ENCODE measurements around the gene SCN5A.

Gene SCN5A

DNA sequence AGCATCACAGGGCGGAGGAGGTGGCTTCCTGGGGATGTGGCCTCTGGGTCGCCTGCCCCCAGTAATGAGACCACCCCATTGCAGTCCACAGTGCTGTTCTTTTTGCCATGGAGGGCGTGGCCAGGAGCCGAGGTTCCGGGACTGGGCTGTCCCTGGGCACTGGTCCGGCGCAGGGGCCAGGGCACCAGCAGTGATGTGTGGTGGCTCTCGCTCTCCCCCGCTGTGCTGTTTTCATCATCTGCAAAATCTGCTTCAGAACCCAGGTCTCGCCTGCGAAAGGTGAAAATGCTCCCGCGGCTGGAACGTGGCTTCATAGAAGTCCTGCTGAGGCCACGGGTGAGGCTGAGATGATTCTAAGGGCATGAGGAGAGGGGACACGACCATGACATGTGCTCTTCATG lies 45.8 kb downstream of the SCN5A start:
- Histone ChIP-seq H3K27ac (ENCODE audit: low read length) (no peak overlapping the region), H3K9me3 (ENCODE audit: control insufficient read depth, insufficient read depth, low read length) (no peaks in the 10 kb centered on the region), H3K4me3 (ENCODE audit: low read length) (no peak overlapping the region), H3K4me1 (ENCODE audit: control insufficient read depth, insufficient read depth, low read length) (no peaks in the 10 kb centered on the region), H3K36me3 (ENCODE audit: control insufficient read depth, insufficient read depth, low read length) (no peaks in the 10 kb centered on the region), H3K27me3 (ENCODE audit: control insufficient read depth, insufficient read depth, low read length) (no peaks in the 10 kb centered on the region)
- no peak for DNase-seq (ENCODE audit: low read depth, low spot score)
- WGBS (ENCODE audit: insufficient coverage, insufficient read length): no CpG with 5 or more reads among the region's 16 CpGs

DNA sequence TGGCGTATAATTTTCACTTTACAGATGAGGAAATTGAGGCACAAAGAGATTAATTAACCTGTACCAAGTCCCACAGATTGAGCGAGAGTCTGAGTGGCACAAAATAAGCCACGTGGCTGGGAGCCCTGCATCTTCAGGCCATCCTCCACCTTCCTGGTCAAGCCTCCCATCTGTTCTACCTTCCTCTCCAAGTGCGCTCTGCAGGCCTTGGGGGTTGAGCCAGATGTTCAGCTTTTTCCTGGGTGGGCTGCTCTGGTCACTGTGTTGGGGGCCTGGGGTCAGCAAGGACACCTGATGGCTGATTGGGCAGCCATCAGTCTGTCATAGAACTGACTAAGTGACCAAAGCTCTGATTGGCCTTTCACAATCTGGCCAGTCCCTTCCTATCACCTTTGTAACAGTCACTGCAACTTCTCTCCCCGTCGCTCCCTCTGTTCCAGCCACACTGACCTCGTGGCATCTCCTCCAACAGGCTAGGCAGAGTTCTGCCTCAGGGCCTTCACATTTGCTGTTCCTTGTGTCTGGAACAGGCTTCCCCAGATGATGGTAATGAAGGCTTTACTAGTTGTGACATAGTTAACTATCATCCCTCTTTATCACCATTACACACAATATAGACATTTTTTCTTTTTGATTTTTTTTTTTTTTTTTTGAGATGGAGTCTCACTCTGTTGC lies 46.8 kb downstream of the SCN5A start:
- Histone ChIP-seq H3K4me3 (ENCODE audit: low read length) (no peak overlapping the region), H3K9me3 (ENCODE audit: control insufficient read depth, insufficient read depth, low read length) (no peaks in the 10 kb centered on the region), H3K4me1 (ENCODE audit: control insufficient read depth, insufficient read depth, low read length) (no peaks in the 10 kb centered on the region), H3K27me3 (ENCODE audit: control insufficient read depth, insufficient read depth, low read length) (no peaks in the 10 kb centered on the region), H3K36me3 (ENCODE audit: control insufficient read depth, insufficient read depth, low read length) (no peaks in the 10 kb centered on the region), H3K27ac (ENCODE audit: low read length) (no peak overlapping the region)
- no CpG with 5 or more reads among the region's 7 CpGs for WGBS (ENCODE audit: insufficient coverage, insufficient read length)
- DNase-seq (ENCODE audit: low read depth, low spot score): no peak

DNA sequence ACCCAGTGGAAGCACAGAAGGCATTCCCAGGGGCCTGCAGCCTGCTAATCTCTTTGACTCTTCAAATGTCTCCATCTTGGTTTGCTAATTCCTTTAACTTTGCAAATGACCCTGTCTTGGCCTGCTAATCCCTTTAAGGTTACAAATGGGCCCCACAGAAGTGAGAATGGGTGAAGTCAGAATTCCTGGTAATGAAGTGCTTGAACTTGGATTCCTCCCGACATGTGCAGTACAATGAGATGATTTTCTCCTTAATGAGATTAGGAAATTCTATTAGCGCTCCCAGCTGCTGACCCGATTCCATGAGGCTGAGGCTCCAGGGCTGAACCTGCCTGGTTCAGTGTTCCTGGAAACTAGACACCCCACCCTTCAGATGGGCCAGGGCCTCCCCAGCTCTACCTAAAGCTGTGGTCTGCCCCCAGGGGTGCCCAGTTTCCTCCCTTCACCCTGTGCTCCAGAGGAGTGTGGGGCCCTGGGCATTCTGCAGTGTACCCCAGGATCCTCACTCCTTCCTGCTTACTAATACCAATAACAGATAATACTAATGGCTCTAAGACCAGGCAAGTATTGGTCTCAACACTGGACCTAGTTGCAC lies 47.4 kb downstream of the SCN5A start:
- no peak overlapping the region for H3K27ac ChIP-seq (ENCODE audit: low read length)
- H3K9me3 ChIP-seq (ENCODE audit: control insufficient read depth, insufficient read depth, low read length): no peaks in the 10 kb centered on the region
- H3K4me3 ChIP-seq (ENCODE audit: low read length): no peak overlapping the region
- H3K36me3 ChIP-seq (ENCODE audit: control insufficient read depth, insufficient read depth, low read length): no peaks in the 10 kb centered on the region
- DNase-seq (ENCODE audit: low read depth, low spot score): no peak
- no CpG with 5 or more reads among the region's 3 CpGs for WGBS (ENCODE audit: insufficient coverage, insufficient read length)
- H3K27me3 ChIP-seq (ENCODE audit: control insufficient read depth, insufficient read depth, low read length): no peaks in the 10 kb centered on the region
- H3K4me1 ChIP-seq (ENCODE audit: control insufficient read depth, insufficient read depth, low read length): no peaks in the 10 kb centered on the region

DNA sequence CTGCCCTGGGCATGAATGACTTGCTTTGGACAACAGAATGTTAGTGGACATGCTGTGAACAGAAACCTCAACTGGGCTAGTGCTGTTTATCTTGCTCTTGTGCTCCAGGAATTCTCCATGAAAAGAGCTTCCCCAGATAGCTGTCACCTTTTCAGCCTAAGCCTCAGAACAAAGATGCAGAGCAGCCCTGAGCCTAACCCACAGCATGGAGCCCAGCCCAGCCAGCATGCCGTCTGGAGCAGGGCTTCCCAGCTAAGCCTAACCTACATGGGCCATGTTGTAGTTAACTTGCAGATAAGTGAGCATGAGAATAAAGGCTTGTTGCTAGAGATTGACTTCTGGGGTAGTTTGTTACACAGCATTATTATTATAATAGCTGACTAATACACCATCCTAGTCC lies 48.9 kb downstream of the SCN5A start:
- no CpG with 5 or more reads among the region's 1 CpG for WGBS (ENCODE audit: insufficient coverage, insufficient read length)
- no peak overlapping the region for H3K4me3 ChIP-seq (ENCODE audit: low read length)

DNA sequence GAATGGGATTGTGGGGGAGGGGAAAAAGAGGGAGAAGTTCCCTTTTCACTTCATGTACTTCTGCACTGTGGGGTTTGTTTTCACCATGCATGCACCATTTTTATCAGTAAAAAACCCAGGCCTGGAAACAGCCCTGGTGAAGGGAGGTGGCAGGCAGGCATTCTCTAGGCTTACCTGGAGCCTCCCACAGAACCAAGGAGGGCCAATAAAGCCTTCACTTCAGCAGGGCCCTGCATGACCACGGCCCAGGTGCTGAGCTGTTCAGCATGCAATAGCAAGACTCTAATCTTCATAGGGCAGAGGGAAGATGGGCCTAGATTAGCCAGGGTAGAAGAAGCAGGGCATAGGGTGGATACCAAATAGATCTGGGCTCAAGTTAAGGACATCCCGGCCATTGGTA lies 49.6 kb downstream of the SCN5A start:
- no peaks in the 10 kb centered on the region for H3K9me3 ChIP-seq (ENCODE audit: control insufficient read depth, insufficient read depth, low read length)
- WGBS (ENCODE audit: insufficient coverage, insufficient read length): no CpG with 5 or more reads among the region's 2 CpGs
- no peak overlapping the region for H3K4me3 ChIP-seq (ENCODE audit: low read length)
- no peak overlapping the region for H3K27ac ChIP-seq (ENCODE audit: low read length)
- DNase-seq (ENCODE audit: low read depth, low spot score): no peak
- no peaks in the 10 kb centered on the region for H3K27me3 ChIP-seq (ENCODE audit: control insufficient read depth, insufficient read depth, low read length)
- no peaks in the 10 kb centered on the region for H3K4me1 ChIP-seq (ENCODE audit: control insufficient read depth, insufficient read depth, low read length)
- H3K36me3 ChIP-seq (ENCODE audit: control insufficient read depth, insufficient read depth, low read length): no peaks in the 10 kb centered on the region

More for the DNA sequence above, 48.9 kb downstream of the SCN5A start:
- Histone ChIP-seq H3K4me1 (ENCODE audit: control insufficient read depth, insufficient read depth, low read length) (no peaks in the 10 kb centered on the region), H3K27me3 (ENCODE audit: control insufficient read depth, insufficient read depth, low read length) (no peaks in the 10 kb centered on the region), H3K36me3 (ENCODE audit: control insufficient read depth, insufficient read depth, low read length) (no peaks in the 10 kb centered on the region), H3K9me3 (ENCODE audit: control insufficient read depth, insufficient read depth, low read length) (no peaks in the 10 kb centered on the region), H3K27ac (ENCODE audit: low read length) (no peak overlapping the region)
- DNase-seq (ENCODE audit: low read depth, low spot score): no peak

DNA sequence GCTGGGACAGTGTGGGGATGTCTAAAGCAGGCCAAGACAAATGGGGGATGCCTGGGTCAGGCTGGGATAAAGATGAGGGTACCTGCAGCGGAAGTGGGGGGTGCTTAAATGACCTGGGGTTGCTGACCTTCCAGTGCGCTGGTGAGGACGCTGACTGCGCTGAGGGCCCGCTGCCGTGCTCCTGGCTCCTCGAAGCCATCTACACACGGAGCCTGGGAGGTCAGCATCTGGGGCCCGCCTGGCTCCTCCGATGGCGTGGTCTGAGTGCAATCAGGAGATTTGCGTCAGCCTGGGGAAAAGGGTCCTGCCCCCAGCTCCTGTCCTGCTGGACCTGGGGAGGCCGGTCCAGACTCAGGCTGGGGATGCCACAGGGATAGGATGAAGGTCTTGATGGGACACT lies 50.7 kb downstream of the SCN5A start:
- no peaks in the 10 kb centered on the region for H3K36me3 ChIP-seq (ENCODE audit: control insufficient read depth, insufficient read depth, low read length)
- H3K4me1 ChIP-seq (ENCODE audit: control insufficient read depth, insufficient read depth, low read length): no peaks in the 10 kb centered on the region
- DNase-seq (ENCODE audit: low read depth, low spot score): no peak
- H3K27ac ChIP-seq (ENCODE audit: low read length): no peak overlapping the region
- no peak overlapping the region for H3K4me3 ChIP-seq (ENCODE audit: low read length)
- WGBS (ENCODE audit: insufficient coverage, insufficient read length): no CpG with 5 or more reads among the region's 13 CpGs
- no peaks in the 10 kb centered on the region for H3K9me3 ChIP-seq (ENCODE audit: control insufficient read depth, insufficient read depth, low read length)
- no peaks in the 10 kb centered on the region for H3K27me3 ChIP-seq (ENCODE audit: control insufficient read depth, insufficient read depth, low read length)

DNA sequence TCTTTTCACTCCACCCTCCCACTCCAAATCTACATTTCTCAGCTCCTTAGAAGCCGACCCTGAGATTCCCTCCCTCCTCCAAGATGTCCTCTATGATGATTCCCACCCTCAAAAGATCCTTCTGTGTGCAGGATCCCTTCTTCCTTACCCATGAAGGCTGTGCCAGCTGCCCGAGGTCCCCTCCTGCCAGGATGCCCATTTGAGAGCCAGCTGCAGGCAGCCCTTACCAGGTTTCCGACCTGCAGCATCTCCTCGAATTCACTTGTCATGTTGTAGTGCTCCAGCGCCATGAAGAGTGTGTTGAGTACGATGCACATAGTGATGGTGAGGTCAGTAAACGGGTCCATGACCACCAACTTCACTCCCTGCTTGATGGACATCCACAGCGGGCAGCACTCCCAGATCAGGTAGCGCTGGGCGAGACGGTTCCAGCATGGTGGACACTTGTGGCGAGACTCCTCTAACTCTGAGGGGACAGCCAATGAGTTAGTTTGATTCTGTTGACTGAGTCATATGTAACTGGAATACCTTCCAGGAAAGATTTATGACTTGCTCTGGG lies 51.9 kb downstream of the SCN5A start:
- Histone ChIP-seq H3K27ac (ENCODE audit: low read length) (no peak overlapping the region), H3K4me3 (ENCODE audit: low read length) (no peak overlapping the region), H3K4me1 (ENCODE audit: control insufficient read depth, insufficient read depth, low read length) (no peaks in the 10 kb centered on the region), H3K36me3 (ENCODE audit: control insufficient read depth, insufficient read depth, low read length) (no peaks in the 10 kb centered on the region), H3K9me3 (ENCODE audit: control insufficient read depth, insufficient read depth, low read length) (no peaks in the 10 kb centered on the region), H3K27me3 (ENCODE audit: control insufficient read depth, insufficient read depth, low read length) (no peaks in the 10 kb centered on the region)
- DNase-seq (ENCODE audit: low read depth, low spot score): no peak
- no CpG with 5 or more reads among the region's 12 CpGs for WGBS (ENCODE audit: insufficient coverage, insufficient read length)

DNA sequence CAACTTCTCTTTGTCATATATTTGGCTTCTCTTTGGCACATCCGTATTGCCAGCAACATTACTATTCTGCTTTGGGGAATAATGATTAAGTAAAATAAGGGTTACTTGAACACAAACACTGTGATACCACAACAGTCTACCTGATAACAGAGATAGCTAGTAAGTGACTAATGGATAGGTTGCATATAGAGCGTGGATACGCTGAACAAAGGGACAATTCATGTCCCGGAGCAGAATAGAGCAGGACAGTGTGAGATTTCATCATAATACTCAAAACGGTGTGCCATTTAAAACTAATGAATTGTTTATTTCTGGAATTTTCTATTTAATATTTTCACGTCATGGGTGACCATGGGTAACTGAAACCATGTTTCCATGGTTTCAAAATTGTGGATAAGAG lies 54.1 kb downstream of the SCN5A start:
- Histone ChIP-seq H3K9me3 (ENCODE audit: control insufficient read depth, insufficient read depth, low read length) (no peaks in the 10 kb centered on the region), H3K27ac (ENCODE audit: low read length) (no peak overlapping the region), H3K36me3 (ENCODE audit: control insufficient read depth, insufficient read depth, low read length) (no peaks in the 10 kb centered on the region), H3K4me1 (ENCODE audit: control insufficient read depth, insufficient read depth, low read length) (no peaks in the 10 kb centered on the region), H3K27me3 (ENCODE audit: control insufficient read depth, insufficient read depth, low read length) (no peaks in the 10 kb centered on the region), H3K4me3 (ENCODE audit: low read length) (no peak overlapping the region)
- DNase-seq (ENCODE audit: low read depth, low spot score): no peak
- WGBS (ENCODE audit: insufficient coverage, insufficient read length): no CpG with 5 or more reads among the region's 6 CpGs

DNA sequence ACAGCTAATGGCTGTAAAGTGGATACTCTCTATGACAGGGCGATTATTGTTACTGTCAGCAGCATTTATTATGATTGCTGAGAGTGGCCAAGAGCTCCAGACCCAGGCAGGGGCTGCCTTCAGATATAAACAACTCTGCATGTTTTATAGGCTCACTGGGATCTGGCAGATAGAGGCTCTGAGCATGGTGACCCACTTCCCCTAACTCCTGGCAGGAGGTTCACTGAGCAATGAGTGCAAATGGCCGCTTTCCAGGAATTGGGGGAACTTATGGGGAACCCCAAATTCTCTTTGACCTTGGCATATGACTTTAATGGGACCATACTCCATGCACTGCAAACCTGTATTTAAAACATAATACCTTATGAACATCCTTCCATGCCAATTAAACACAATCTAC lies 59.0 kb downstream of the SCN5A start:
- Histone ChIP-seq H3K36me3 (ENCODE audit: control insufficient read depth, insufficient read depth, low read length) (no peaks in the 10 kb centered on the region; the same call in 1 of the 2 replicates), H3K9me3 (ENCODE audit: control insufficient read depth, insufficient read depth, low read length) (no peaks in the 10 kb centered on the region), H3K27ac (ENCODE audit: low read length) (no peak overlapping the region), H3K27me3 (ENCODE audit: control insufficient read depth, insufficient read depth, low read length) (no peaks in the 10 kb centered on the region), H3K4me3 (ENCODE audit: low read length) (no peak overlapping the region), H3K4me1 (ENCODE audit: control insufficient read depth, insufficient read depth, low read length) (no peaks in the 10 kb centered on the region)
- no CpG with 5 or more reads among the region's 2 CpGs for WGBS (ENCODE audit: insufficient coverage, insufficient read length)
- no peak for DNase-seq (ENCODE audit: low read depth, low spot score)

DNA sequence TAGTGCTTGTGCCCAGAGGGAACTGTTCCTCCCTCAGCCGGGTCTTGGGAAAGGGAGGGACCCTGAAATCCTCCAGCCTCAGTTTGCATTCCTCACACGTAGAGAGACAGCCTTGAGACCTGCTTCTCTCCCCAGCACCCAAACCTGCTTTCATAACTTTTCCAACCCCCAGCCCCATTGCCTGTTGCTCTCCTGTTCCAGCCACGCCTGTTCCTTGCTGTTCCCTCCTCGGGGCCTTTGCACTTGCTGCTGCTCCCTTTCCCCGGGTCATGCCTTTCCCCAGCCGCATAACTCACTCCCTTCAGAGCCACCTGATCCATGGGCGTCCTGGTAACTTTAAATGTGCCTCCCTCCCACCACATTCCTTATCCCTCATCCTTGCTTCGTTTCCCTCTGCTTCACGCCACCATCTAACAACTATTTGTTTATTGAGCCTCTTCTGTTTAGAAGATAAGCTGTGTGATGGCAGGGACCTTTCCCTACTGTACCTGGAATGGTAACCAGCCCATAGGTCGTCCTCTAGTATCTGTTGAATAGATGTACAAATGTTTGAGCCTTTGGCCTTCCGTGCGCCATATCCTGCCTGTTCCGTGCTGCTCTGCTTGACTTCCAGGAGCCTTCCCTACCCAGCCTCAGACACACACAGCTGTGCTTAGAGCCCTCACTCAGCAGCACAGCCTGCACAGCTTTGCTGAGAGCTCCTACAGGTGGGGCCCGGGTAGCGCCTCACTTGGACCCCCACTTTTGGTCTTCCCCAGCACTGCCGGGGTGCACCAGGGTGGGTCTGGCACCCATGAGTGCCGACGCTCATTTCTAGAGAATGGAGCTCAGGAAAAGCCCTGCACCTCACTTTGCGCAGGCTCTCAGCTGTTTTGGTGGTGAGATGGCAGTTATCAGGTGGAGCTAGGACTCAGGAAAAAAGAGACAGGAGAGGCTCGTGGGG lies 60.2 kb downstream of the SCN5A start:
- H3K4me1 ChIP-seq (ENCODE audit: control insufficient read depth, insufficient read depth, low read length): no peaks in the 10 kb centered on the region
- no peaks in the 10 kb centered on the region for H3K27me3 ChIP-seq (ENCODE audit: control insufficient read depth, insufficient read depth, low read length)
- DNase-seq (ENCODE audit: low read depth, low spot score): no peak
- H3K9me3 ChIP-seq (ENCODE audit: control insufficient read depth, insufficient read depth, low read length): no peaks in the 10 kb centered on the region
- no CpG with 5 or more reads among the region's 20 CpGs for WGBS (ENCODE audit: insufficient coverage, insufficient read length)
- no peak overlapping the region for H3K27ac ChIP-seq (ENCODE audit: low read length)
- no peak overlapping the region for H3K4me3 ChIP-seq (ENCODE audit: low read length)
- no peaks in the 10 kb centered on the region; the same call in 1 of the 2 replicates for H3K36me3 ChIP-seq (ENCODE audit: control insufficient read depth, insufficient read depth, low read length)

All from iPS DF 6.9 (cell line).